Lower leg skin (tissue), 4 donors: ENCODE results near the gene CH25H. TPM values are rescaled to one million over a fixed set of nuclear protein-coding genes. Genes with fewer than 3 reads are reported as not detected.
A peak's percentile ranks its signal among the peaks of the same experiment; 100 is the strongest.

Experiments used
- DNase-seq, 2 donors: peaks; one replicate each; pipeline ENCODE4 v3.0.0-alpha.2; 2019; ENCODE audit warnings: low spot score in 2 of 2
- H3K4me3 ChIP-seq: fragments of 200-600 bp; sonication (generic); 2 replicates; pipeline ENCODE4 v1.5.1; 2017; ENCODE audit warnings: mild to moderate bottlenecking, low read depth; ENCODE audit not compliant: poor library complexity, severe bottlenecking
- CTCF ChIP-seq, 3 donors: fragments of 450-650 bp; IDR thresholded peaks; one replicate each; pipeline ENCODE4 v1.5.1; 2016; ENCODE audit warnings: antibody characterized with exemption in 3 of 3, mild to moderate bottlenecking in 3 of 3, moderate library complexity in 2 of 3
- POLR2A ChIP-seq, 2 donors: fragments of 450-650 bp; IDR thresholded peaks; one replicate each; pipeline ENCODE4 v1.6.1; 2016 to 2017; ENCODE audit warnings: antibody characterized with exemption in 2 of 2, mild to moderate bottlenecking in 1 of 2, moderate library complexity in 1 of 2
- WGBS, 2 donors: methylation state at CpG; one replicate each; pipeline ENCODE4 v1.1.5; 2018; 5-methylcytosine and 5-hydroxymethylcytosine counted together
- intact Hi-C: fragments of 100-400 bp; cut with DNase I; formaldehyde crosslinking; loops from one replicate; pipeline ENCODE4 v1.15.0; 2023; ENCODE audit warnings: low total_unique reads
- total RNA-seq, 4 donors: library from RNA; depleted of rRNA; stranded (reverse); fragments of >200 nt; gene quantifications; one replicate each; pipeline ENCODE4 v1.1.0, GENCODE V29; 2016

Gene CH25H
- total RNA-seq, 4 donors from 2014 or later: 0.45 to 2.8 (median 0.97) TPM

DNA sequence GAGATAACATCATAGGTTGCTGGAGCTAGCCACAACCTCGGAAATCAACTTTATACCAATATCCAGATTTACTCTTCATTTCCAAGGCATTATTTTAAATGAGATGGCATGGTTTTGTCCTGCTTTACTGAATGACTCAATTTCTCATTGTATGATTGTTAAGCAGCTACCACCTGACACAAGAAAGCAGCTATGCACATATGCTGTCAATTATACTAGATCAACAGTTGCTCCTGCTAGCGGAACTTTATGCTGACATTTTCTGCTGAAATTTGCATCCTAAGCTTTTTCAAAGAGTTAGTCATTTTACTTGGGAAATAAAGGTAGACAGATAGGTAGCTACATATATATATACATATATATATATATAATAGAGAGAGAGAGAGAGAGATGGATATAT, 8.9 kb upstream of the CH25H start:
- DNase-seq: no peak
- 94 to 99% methylated on average over 2 of the region's 2 CpGs for WGBS, 2 donors
- no peak overlapping the region for H3K4me3 ChIP-seq
- intact Hi-C loops: loop anchor here (5.0 kb wide), 1 partner anchor 279 kb away; no protein-coding TSS in a partner anchor
- TF ChIP-seq POLR2A (IDR thresholded peaks at IDR 0.05): no peak
- TF ChIP-seq CTCF (IDR thresholded peaks at IDR 0.05): no peak

GRCh38 chr10:89215511-89215910, 8.4 kb upstream of the CH25H start:
- WGBS, 2 donors: 72 to 91% methylated on average over 1 of the region's 1 CpG
- no peak for DNase-seq
- H3K4me3 ChIP-seq: no peak overlapping the region
- TF ChIP-seq CTCF (IDR thresholded peaks at IDR 0.05): no peak
- no peak for TF ChIP-seq POLR2A (IDR thresholded peaks at IDR 0.05)
- intact Hi-C loops: loop anchor here (5.0 kb wide), 1 partner anchor 278 kb away; no protein-coding TSS in a partner anchor

- TF ChIP-seq CTCF (IDR thresholded peaks at IDR 0.05): no peak
- no peak for DNase-seq
- WGBS, 2 donors: 77 to 84% methylated on average over 8 of the region's 8 CpGs
- H3K4me3 ChIP-seq: no peak overlapping the region
- intact Hi-C loops: loop anchor here (5.0 kb wide), 1 partner anchor 277 kb away; no protein-coding TSS in a partner anchor
Measured at GRCh38 chr10:89214566-89215165, 7.5 kb upstream of the CH25H start.

- DNase-seq: no peak
- WGBS, 2 donors: 35 to 37% methylated on average over 8 of the region's 8 CpGs
- peak in 1 of 3 donors; percentile 58 for TF ChIP-seq CTCF (IDR thresholded peaks at IDR 0.05)
- TF ChIP-seq POLR2A (IDR thresholded peaks at IDR 0.05): no peak
- intact Hi-C loops: no loop called here
- H3K4me3 ChIP-seq: no peak overlapping the region
Measured at GRCh38 chr10:89213191-89213808, 6.2 kb upstream of the CH25H start.

- WGBS, 2 donors: 93 to 94% methylated on average over 3 of the region's 3 CpGs
- H3K4me3 ChIP-seq: no peak overlapping the region
- TF ChIP-seq CTCF (IDR thresholded peaks at IDR 0.05) (no peak), POLR2A (IDR thresholded peaks at IDR 0.05) (no peak)
- no peak for DNase-seq
- intact Hi-C loops: no loop called here
Measured at GRCh38 chr10:89210794-89211425, 3.8 kb upstream of the CH25H start.
